SK-N-SH treated with all-trans-retinoic acid at 6 μM for 48 hours (cell line): Measurements from ENCODE around the gene TKTL1.

Experiments used
- ATAC-seq: fragments of 200-7000 bp; cut with Tn5 transposase; 3 replicates; pipeline ENCODE4 v1.9.1; 2020; ENCODE audit warnings: mild to moderate bottlenecking, moderate library complexity
- ARNTL ChIP-seq: fragments of 450-650 bp; formaldehyde crosslinking; IDR thresholded peaks from 2 replicates; pipeline ENCODE4 v1.5.0; 2020; ENCODE audit warnings: low read depth, mild to moderate bottlenecking, moderate library complexity, borderline replicate concordance
- CSDC2 ChIP-seq: fragments of 250-450 bp; sonication (Bioruptor Pico); IDR thresholded peaks from 2 replicates; pipeline ENCODE4 v1.5.0; 2020; ENCODE audit warnings: mild to moderate bottlenecking, moderate library complexity
- GLIS3 ChIP-seq: fragments of 250-450 bp; sonication (Bioruptor Pico); IDR thresholded peaks from 2 replicates; pipeline ENCODE4 v1.5.0; 2020; ENCODE audit warnings: mild to moderate bottlenecking, moderate library complexity
- ISL1 ChIP-seq: fragments of 250-450 bp; sonication (Bioruptor Pico); IDR thresholded peaks from 2 replicates; pipeline ENCODE4 v2.1.2; 2022; ENCODE audit warnings: mild to moderate bottlenecking, moderate library complexity
- OSR1 ChIP-seq: fragments of 250-450 bp; sonication (Bioruptor Pico); IDR thresholded peaks from 2 replicates; pipeline ENCODE4 v1.8.0; 2022; ENCODE audit warnings: moderate library complexity, mild to moderate bottlenecking, inconsistent platforms
- PPARA ChIP-seq: fragments of 250-450 bp; sonication (Bioruptor Pico); IDR thresholded peaks from 2 replicates; pipeline ENCODE4 v1.5.0; 2020; ENCODE audit warnings: mild to moderate bottlenecking, borderline replicate concordance
- RARB ChIP-seq: fragments of 250-450 bp; sonication (Bioruptor Pico); IDR thresholded peaks from 2 replicates; pipeline ENCODE4 v1.8.0; 2021; ENCODE audit warnings: mild to moderate bottlenecking, moderate library complexity
- SNAI2 ChIP-seq: fragments of 250-450 bp; sonication (Bioruptor Pico); IDR thresholded peaks from 2 replicates; pipeline ENCODE4 v1.5.0; 2020; ENCODE audit warnings: mild to moderate bottlenecking, moderate library complexity
- TCF4 ChIP-seq: fragments of 250-450 bp; sonication (Bioruptor Pico); IDR thresholded peaks from 2 replicates; pipeline ENCODE4 v1.8.0; 2021; ENCODE audit warnings: mild to moderate bottlenecking, moderate library complexity, borderline replicate concordance
- TOX ChIP-seq: fragments of 250-450 bp; sonication (Bioruptor Pico); IDR thresholded peaks from 2 replicates; pipeline ENCODE4 v1.8.0; 2021; ENCODE audit warnings: mild to moderate bottlenecking, moderate library complexity, borderline replicate concordance
- TSHZ2 ChIP-seq: fragments of 250-450 bp; sonication (Bioruptor Pico); IDR thresholded peaks from 2 replicates; pipeline ENCODE4 v1.5.0; 2020; ENCODE audit warnings: mild to moderate bottlenecking, moderate library complexity
- ZC3H10 ChIP-seq: fragments of 250-450 bp; sonication (Bioruptor Pico); IDR thresholded peaks from 2 replicates; pipeline ENCODE4 v1.5.1; 2021; ENCODE audit warnings: mild to moderate bottlenecking, moderate library complexity
- ZFP3 ChIP-seq: fragments of 250-450 bp; sonication (Bioruptor Pico); IDR thresholded peaks from 2 replicates; pipeline ENCODE4 v1.5.0; 2020; ENCODE audit warnings: mild to moderate bottlenecking, moderate library complexity
- ZFP30 ChIP-seq: fragments of 450-650 bp; formaldehyde crosslinking; IDR thresholded peaks from 2 replicates; pipeline ENCODE4 v1.5.0; 2022; ENCODE audit warnings: mild to moderate bottlenecking, moderate library complexity
- ZNF70 ChIP-seq: fragments of 450-650 bp; formaldehyde crosslinking; IDR thresholded peaks from 2 replicates; pipeline ENCODE4 v1.5.0; 2020; ENCODE audit warnings: mild to moderate bottlenecking, moderate library complexity
- ZNF8 ChIP-seq: fragments of 450-650 bp; formaldehyde crosslinking; IDR thresholded peaks from 2 replicates; pipeline ENCODE4 v1.5.0; 2020; ENCODE audit warnings: mild to moderate bottlenecking, moderate library complexity
- TF ChIP-seq, protein P1 (sequence below): fragments of 250-450 bp; sonication (Bioruptor Pico); IDR thresholded peaks from 2 replicates; pipeline ENCODE4 v1.8.0; 2021; ENCODE audit warnings: low read depth, mild to moderate bottlenecking, moderate library complexity, borderline replicate concordance
- TF ChIP-seq, protein P2 (sequence below): fragments of 250-450 bp; sonication (Bioruptor Pico); IDR thresholded peaks from 2 replicates; pipeline ENCODE4 v1.8.0; 2020; ENCODE audit warnings: mild to moderate bottlenecking, moderate library complexity, borderline replicate concordance
- TF ChIP-seq, protein P3 (sequence below): fragments of 250-450 bp; sonication (Bioruptor Pico); IDR thresholded peaks from 2 replicates; pipeline ENCODE4 v1.5.1; 2020; ENCODE audit warnings: low read depth, mild to moderate bottlenecking, moderate library complexity

TKTL1 gene

GRCh38 chrX:154351183-154352011 is 55.8 kb downstream of the TKTL1 start:
- TF ChIP-seq CSDC2 (CRISPR knock-in tag) (no peak), ARNTL (CRISPR knock-in tag) (no peak), ZNF8 (no peak), SNAI2 (CRISPR knock-in tag) (no peak), ZFP30 (CRISPR knock-in tag) (no peak), TOX (CRISPR knock-in tag) (no peak), ZFP3 (CRISPR knock-in tag) (no peak), TCF4 (no peak), OSR1 (CRISPR knock-in tag) (no peak), ZNF70 (CRISPR knock-in tag) (no peak), GLIS3 (CRISPR knock-in tag) (no peak), TSHZ2 (CRISPR knock-in tag) (no peak), PPARA (CRISPR knock-in tag) (no peak)
- TF ChIP-seq, protein P1, sequence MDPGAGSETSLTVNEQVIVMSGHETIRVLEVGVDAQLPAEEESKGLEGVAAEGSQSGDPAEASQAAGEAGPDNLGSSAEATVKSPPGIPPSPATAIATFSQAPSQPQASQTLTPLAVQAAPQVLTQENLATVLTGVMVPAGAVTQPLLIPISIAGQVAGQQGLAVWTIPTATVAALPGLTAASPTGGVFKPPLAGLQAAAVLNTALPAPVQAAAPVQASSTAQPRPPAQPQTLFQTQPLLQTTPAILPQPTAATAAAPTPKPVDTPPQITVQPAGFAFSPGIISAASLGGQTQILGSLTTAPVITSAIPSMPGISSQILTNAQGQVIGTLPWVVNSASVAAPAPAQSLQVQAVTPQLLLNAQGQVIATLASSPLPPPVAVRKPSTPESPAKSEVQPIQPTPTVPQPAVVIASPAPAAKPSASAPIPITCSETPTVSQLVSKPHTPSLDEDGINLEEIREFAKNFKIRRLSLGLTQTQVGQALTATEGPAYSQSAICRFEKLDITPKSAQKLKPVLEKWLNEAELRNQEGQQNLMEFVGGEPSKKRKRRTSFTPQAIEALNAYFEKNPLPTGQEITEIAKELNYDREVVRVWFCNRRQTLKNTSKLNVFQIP (CRISPR knock-in tag): no peak
- TF ChIP-seq, protein P2, sequence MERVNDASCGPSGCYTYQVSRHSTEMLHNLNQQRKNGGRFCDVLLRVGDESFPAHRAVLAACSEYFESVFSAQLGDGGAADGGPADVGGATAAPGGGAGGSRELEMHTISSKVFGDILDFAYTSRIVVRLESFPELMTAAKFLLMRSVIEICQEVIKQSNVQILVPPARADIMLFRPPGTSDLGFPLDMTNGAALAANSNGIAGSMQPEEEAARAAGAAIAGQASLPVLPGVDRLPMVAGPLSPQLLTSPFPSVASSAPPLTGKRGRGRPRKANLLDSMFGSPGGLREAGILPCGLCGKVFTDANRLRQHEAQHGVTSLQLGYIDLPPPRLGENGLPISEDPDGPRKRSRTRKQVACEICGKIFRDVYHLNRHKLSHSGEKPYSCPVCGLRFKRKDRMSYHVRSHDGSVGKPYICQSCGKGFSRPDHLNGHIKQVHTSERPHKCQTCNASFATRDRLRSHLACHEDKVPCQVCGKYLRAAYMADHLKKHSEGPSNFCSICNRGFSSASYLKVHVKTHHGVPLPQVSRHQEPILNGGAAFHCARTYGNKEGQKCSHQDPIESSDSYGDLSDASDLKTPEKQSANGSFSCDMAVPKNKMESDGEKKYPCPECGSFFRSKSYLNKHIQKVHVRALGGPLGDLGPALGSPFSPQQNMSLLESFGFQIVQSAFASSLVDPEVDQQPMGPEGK (CRISPR knock-in tag): no peak
- ATAC-seq: no peak

GRCh38 chrX:154352012-154352401 is 56.4 kb downstream of the TKTL1 start:
- ATAC-seq: no peak
- no peak for TF ChIP-seq ARNTL (CRISPR knock-in tag)

DNA sequence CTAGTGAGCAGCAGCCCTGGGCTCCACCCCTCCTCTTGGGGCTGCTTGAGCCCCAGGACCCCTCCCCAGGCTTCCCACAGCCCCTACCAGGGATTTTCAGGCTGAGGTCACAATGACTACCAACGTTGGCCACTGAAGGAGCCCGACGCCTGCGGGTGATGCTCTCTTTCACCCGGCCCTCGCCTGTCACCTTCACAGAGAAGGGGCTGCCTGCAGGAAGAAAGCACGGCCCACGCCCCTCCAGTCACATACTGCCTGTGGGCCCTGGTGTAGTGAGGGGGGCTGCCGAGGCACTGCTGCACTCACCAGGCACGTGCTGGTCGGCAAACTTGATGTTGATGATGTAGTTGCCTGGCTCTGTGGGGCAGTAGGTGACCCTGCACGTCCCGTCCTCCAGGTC is 56.9 kb downstream of the TKTL1 start:
- TF ChIP-seq ZNF70 (CRISPR knock-in tag): no peak
- TF ChIP-seq CSDC2 (CRISPR knock-in tag): no peak
- no peak for TF ChIP-seq ZNF8
- TF ChIP-seq SNAI2 (CRISPR knock-in tag): no peak
- TF ChIP-seq ZC3H10 (CRISPR knock-in tag): no peak
- TF ChIP-seq ZFP30 (CRISPR knock-in tag): no peak
- TF ChIP-seq, protein P1 (CRISPR knock-in tag): no peak
- TF ChIP-seq, protein P3, sequence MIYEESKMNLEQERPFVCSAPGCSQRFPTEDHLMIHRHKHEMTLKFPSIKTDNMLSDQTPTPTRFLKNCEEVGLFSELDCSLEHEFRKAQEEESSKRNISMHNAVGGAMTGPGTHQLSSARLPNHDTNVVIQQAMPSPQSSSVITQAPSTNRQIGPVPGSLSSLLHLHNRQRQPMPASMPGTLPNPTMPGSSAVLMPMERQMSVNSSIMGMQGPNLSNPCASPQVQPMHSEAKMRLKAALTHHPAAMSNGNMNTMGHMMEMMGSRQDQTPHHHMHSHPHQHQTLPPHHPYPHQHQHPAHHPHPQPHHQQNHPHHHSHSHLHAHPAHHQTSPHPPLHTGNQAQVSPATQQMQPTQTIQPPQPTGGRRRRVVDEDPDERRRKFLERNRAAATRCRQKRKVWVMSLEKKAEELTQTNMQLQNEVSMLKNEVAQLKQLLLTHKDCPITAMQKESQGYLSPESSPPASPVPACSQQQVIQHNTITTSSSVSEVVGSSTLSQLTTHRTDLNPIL: no peak
- TF ChIP-seq ARNTL (CRISPR knock-in tag): no peak
- TF ChIP-seq GLIS3 (CRISPR knock-in tag): no peak
- TF ChIP-seq RARB (CRISPR knock-in tag): no peak
- TF ChIP-seq ISL1 (CRISPR knock-in tag): no peak
- ATAC-seq: no peak
